SK-N-MC (cell line): ENCODE measurements around the gene MACROD2.

Experiments
- EZH2 ChIP-seq: fragments of 200-600 bp; sonication (generic); IDR thresholded peaks from one replicate; pipeline ENCODE4 v1.6.1; 2017; ENCODE audit warnings: antibody characterized with exemption
- FOXP2 ChIP-seq: optimal IDR thresholded peaks from 2 replicates; pipeline ENCODE3; 2011; ENCODE audit warnings: mild to moderate bottlenecking, moderate library complexity; ENCODE audit not compliant: insufficient read depth; ENCODE audit errors: extremely low read length, control extremely low read depth
- POLR2AphosphoS5 ChIP-seq: IDR thresholded peaks from 2 replicates; pipeline ENCODE4 v1.6.1; 2012; ENCODE audit warnings: mild to moderate bottlenecking, low read depth, low read length, borderline replicate concordance

DNA sequence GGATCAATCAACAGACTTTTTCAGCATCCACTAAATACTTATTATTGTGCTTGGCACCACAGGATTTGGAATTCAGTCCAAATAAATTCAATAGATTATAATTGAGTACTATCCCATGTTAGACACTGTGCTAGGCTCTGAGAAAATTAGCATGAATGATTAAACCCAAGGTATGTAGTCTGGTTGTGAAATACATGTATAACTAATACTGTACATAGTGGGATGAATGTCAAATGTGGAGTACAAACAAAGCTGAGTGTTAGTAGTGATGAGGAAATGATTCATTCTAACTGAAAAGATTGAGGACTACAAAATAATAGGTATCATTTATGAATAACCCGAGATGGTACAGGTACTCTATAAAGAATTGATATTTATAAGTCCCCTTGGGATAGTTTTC is 454.0 kb downstream of the MACROD2 start:
- TF ChIP-seq EZH2 (no peak), POLR2AphosphoS5 (no peak), FOXP2 (no peak)
